ENCODE data around the gene KRTAP9-6.
"Not testable (repeated sequence)": the region's sequence is repeated elsewhere in the genome, so short reads cannot be mapped to it uniquely, and the experiment has no call there.

KRTAP9-6 gene

GRCh38 chr17:41271323-41271722, 6.1 kb downstream of the KRTAP9-6 start:
- DNase-seq (ENCODE audit: low read depth in 2 of 3, low spot score in 1 of 3), result not testable (repeated sequence)

- no peak for DNase-seq (ENCODE audit: low read depth in 2 of 3, low spot score in 1 of 3)
Measured at GRCh38 chr17:41271858-41272257, 6.7 kb downstream of the KRTAP9-6 start.

GRCh38 chr17:41275648-41276190, 10.5 kb downstream of the KRTAP9-6 start, which contains the start of gene KRTAP9-7:
Gene KRTAP9-7, plus strand, starts transcription at chr17:41275698. Its CDS starts 0 bp downstream, at chr17:41275698.
- not testable (repeated sequence) for DNase-seq (ENCODE audit: low read depth in 2 of 3, low spot score in 1 of 3)

GRCh38 chr17:41278176-41278955, 13.2 kb downstream of the KRTAP9-6 start:
- no peak for DNase-seq (ENCODE audit: low read depth in 2 of 3, low spot score in 1 of 3)

- DNase-seq (ENCODE audit: low read depth in 2 of 3, low spot score in 1 of 3), result no peak
Measured at GRCh38 chr17:41284043-41284442, 18.9 kb downstream of the KRTAP9-6 start.

GRCh38 chr17:41284546-41284945, 19.4 kb downstream of the KRTAP9-6 start:
- no peak for DNase-seq (ENCODE audit: low read depth in 2 of 3, low spot score in 1 of 3)

GRCh38 chr17:41287050-41287449, 21.9 kb downstream of the KRTAP9-6 start:
- no peak for DNase-seq (ENCODE audit: low read depth in 2 of 3, low spot score in 1 of 3)

GRCh38 chr17:41294016-41294415, 28.8 kb downstream of the KRTAP9-6 start:
- no peak for DNase-seq (ENCODE audit: low read depth in 2 of 3, low spot score in 1 of 3)

GRCh38 chr17:41296846-41297245, 31.7 kb downstream of the KRTAP9-6 start:
- no peak for DNase-seq (ENCODE audit: low read depth in 2 of 3, low spot score in 1 of 3)

- no peak for DNase-seq (ENCODE audit: low read depth in 2 of 3, low spot score in 1 of 3)
Measured at GRCh38 chr17:41298458-41299135, 33.4 kb downstream of the KRTAP9-6 start.

- DNase-seq (ENCODE audit: low read depth in 2 of 3, low spot score in 1 of 3), result no peak
Measured at GRCh38 chr17:41301204-41301790, 36.1 kb downstream of the KRTAP9-6 start.

- no peak for DNase-seq (ENCODE audit: low read depth in 2 of 3, low spot score in 1 of 3)
Measured at GRCh38 chr17:41301916-41302901, 37.0 kb downstream of the KRTAP9-6 start, which contains the start of gene KRTAP29-1. Gene KRTAP29-1, minus strand, starts transcription at chr17:41302851. Its CDS starts 0 bp downstream, at chr17:41302851.

- no peak for DNase-seq (ENCODE audit: low read depth in 2 of 3, low spot score in 1 of 3)
Measured at GRCh38 chr17:41302981-41303380, 37.8 kb downstream of the KRTAP9-6 start.

- no peak for DNase-seq (ENCODE audit: low read depth in 2 of 3, low spot score in 1 of 3)
Measured at GRCh38 chr17:41304091-41304490, 38.9 kb downstream of the KRTAP9-6 start.

GRCh38 chr17:41307647-41308046, 42.5 kb downstream of the KRTAP9-6 start:
- DNase-seq (ENCODE audit: low read depth in 2 of 3, low spot score in 1 of 3), result no peak

- DNase-seq (ENCODE audit: low read depth in 2 of 3, low spot score in 1 of 3), result peak in 2 of 3 donors; percentile 10 to 36
Measured at GRCh38 chr17:41308251-41308917, 43.2 kb downstream of the KRTAP9-6 start.

- DNase-seq (ENCODE audit: low read depth in 2 of 3, low spot score in 1 of 3), result peak in 2 of 3 donors; percentile 8 to 11
Measured at GRCh38 chr17:41308918-41309359, 43.8 kb downstream of the KRTAP9-6 start, which contains the start of gene KRTAP16-1. Gene KRTAP16-1, minus strand, starts transcription at chr17:41309309. Its CDS starts 56 bp downstream, at chr17:41309253.

GRCh38 chr17:41311111-41311510, 45.9 kb downstream of the KRTAP9-6 start:
- no peak for DNase-seq (ENCODE audit: low read depth in 2 of 3, low spot score in 1 of 3)

GRCh38 chr17:41315204-41315794, 50.1 kb downstream of the KRTAP9-6 start, which contains the start of gene KRTAP17-1:
Gene KRTAP17-1, minus strand, starts transcription at chr17:41315710. Its CDS starts 60 bp downstream, at chr17:41315650.
- no peak for DNase-seq (ENCODE audit: low read depth in 2 of 3, low spot score in 1 of 3)

Data from stimulated activated CD4-positive, alpha-beta T cell treated with anti-CD3 and anti-CD28 coated beads, Interleukin-12 subunit alpha, Interleukin-12 subunit beta, amount 100 ng/mL, for 48 hours (primary cell).